A673 (cell line): Measurements from ENCODE around the gene UST.

Source experiments
- EZH2 ChIP-seq: fragments of 200-600 bp; sonication (generic); IDR thresholded peaks from 2 replicates; pipeline ENCODE4 v1.6.1; 2017; ENCODE audit warnings: borderline replicate concordance, low read depth, mild to moderate bottlenecking, mixed read lengths, antibody characterized with exemption, low read length; ENCODE audit not compliant: poor library complexity, severe bottlenecking
- TF ChIP-seq, protein P1 (sequence below): fragments of 300-800, 200-600 bp; sonication (generic); conservative IDR thresholded peaks from 2 replicates; pipeline ENCODE4 v1.5.1; 2017; ENCODE audit warnings: low read depth, mild to moderate bottlenecking, antibody characterized with exemption, low read length, moderate library complexity, mixed read lengths

GRCh38 chr6:149093643-149094042 lies 346.8 kb downstream of the UST start:
- TF ChIP-seq, protein P1, sequence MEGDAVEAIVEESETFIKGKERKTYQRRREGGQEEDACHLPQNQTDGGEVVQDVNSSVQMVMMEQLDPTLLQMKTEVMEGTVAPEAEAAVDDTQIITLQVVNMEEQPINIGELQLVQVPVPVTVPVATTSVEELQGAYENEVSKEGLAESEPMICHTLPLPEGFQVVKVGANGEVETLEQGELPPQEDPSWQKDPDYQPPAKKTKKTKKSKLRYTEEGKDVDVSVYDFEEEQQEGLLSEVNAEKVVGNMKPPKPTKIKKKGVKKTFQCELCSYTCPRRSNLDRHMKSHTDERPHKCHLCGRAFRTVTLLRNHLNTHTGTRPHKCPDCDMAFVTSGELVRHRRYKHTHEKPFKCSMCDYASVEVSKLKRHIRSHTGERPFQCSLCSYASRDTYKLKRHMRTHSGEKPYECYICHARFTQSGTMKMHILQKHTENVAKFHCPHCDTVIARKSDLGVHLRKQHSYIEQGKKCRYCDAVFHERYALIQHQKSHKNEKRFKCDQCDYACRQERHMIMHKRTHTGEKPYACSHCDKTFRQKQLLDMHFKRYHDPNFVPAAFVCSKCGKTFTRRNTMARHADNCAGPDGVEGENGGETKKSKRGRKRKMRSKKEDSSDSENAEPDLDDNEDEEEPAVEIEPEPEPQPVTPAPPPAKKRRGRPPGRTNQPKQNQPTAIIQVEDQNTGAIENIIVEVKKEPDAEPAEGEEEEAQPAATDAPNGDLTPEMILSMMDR = no peak
- no peak for TF ChIP-seq EZH2
